ENCODE measurements around the gene ZGLP1.

Gene ZGLP1

GRCh38 chr19:10274589-10274988, 35.0 kb downstream of the ZGLP1 start:
- DNase-seq, result no peak

GRCh38 chr19:10271543-10272086, 38.0 kb downstream of the ZGLP1 start:
- no peak for DNase-seq

GRCh38 chr19:10270616-10271394, 38.8 kb downstream of the ZGLP1 start, which contains the start of gene ICAM1:
TSS of gene ICAM1 (plus strand) at chr19:10271120. CDS start at chr19:10271160, 40 bp downstream.
- DNase-seq, result no peak

GRCh38 chr19:10270180-10270615, 39.4 kb downstream of the ZGLP1 start:
- DNase-seq, result no peak

- peak; percentile 66 to 67 for DNase-seq
Measured at GRCh38 chr19:10269333-10270179, 40.1 kb downstream of the ZGLP1 start.

GRCh38 chr19:10268071-10268470, 41.5 kb downstream of the ZGLP1 start:
- no peak for DNase-seq

- no peak for DNase-seq
Measured at GRCh38 chr19:10266706-10267105, 42.9 kb downstream of the ZGLP1 start.

- DNase-seq, result no peak
Measured at GRCh38 chr19:10262771-10263170, 46.8 kb downstream of the ZGLP1 start.

- DNase-seq, result no peak
Measured at GRCh38 chr19:10260141-10260584, 49.5 kb downstream of the ZGLP1 start.

- DNase-seq, result peak; percentile 73 to 86
Measured at GRCh38 chr19:10259162-10259905, 50.3 kb downstream of the ZGLP1 start.

- DNase-seq, result no peak
Measured at GRCh38 chr19:10258080-10258710, 51.4 kb downstream of the ZGLP1 start.

GRCh38 chr19:10256970-10257615, 52.5 kb downstream of the ZGLP1 start:
- no peak for DNase-seq

GRCh38 chr19:10256551-10256950, 53.1 kb downstream of the ZGLP1 start:
- DNase-seq, result no peak

GRCh38 chr19:10255358-10255757, 54.3 kb downstream of the ZGLP1 start:
- DNase-seq, result no peak

Data from NCI-H2081 (cell line).